HFF-Myc (cell line): ENCODE data around the gene LARGE1.

Experiments used
- DNase-seq: peaks from one replicate; pipeline ENCODE4 v3.0.0-alpha.2; 2011; ENCODE audit warnings: low read depth; ENCODE audit errors: extremely low read depth
- H3K4me3 ChIP-seq: replicated peaks from 2 replicates; pipeline ENCODE4 v1.5.1; 2011; ENCODE audit warnings: low read depth, mild to moderate bottlenecking, control low read depth, low read length
- CTCF ChIP-seq: IDR thresholded peaks from 2 replicates; pipeline ENCODE4 v1.5.1; 2012; ENCODE audit warnings: mild to moderate bottlenecking, low read depth, low read length, control low read depth; ENCODE audit errors: missing control alignments

LARGE1 gene

DNA sequence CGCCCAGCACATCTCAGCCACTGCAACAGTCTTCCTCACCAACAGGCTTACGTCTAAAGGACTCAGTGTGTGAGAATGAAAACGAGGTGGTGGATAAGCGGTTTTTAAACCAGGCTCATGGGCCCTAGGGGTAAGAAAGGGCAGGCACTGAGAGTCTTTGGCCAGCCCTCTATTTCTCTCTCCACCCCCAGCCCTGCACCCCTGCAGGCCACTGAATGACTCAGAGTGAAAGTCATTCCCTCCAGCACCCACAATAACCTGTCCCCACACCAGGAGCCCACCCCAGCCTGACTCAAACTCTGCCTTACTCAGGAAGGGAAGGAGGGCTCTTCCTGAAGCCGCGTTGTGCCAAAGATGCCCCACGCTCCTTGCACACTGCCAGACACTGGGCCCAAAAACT lies 72.0 kb downstream of the LARGE1 start:
- H3K4me3 ChIP-seq: no peak overlapping the region
- no peak for TF ChIP-seq CTCF
- DNase-seq: no peak

DNA sequence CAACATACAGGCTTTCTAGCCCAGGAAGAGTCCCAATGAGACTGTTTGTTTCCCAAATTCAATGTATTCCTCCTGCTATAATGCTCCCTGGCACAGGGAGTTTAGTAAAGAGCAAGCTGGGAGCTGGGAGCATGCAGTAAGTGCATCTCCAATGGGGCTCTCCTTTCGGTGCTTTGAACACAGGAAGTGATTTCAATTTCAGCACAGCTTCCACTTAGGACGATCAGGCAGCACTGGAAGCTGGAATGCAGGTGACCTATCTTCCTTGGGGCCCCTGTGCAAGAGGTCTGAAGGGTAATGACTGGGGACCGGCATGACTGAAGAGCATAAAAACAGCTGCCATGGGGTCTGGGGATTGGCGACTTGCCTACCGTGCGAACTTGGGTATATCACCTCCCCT lies 76.0 kb downstream of the LARGE1 start:
- no peak for TF ChIP-seq CTCF
- no peak for DNase-seq
- no peak overlapping the region for H3K4me3 ChIP-seq

DNA sequence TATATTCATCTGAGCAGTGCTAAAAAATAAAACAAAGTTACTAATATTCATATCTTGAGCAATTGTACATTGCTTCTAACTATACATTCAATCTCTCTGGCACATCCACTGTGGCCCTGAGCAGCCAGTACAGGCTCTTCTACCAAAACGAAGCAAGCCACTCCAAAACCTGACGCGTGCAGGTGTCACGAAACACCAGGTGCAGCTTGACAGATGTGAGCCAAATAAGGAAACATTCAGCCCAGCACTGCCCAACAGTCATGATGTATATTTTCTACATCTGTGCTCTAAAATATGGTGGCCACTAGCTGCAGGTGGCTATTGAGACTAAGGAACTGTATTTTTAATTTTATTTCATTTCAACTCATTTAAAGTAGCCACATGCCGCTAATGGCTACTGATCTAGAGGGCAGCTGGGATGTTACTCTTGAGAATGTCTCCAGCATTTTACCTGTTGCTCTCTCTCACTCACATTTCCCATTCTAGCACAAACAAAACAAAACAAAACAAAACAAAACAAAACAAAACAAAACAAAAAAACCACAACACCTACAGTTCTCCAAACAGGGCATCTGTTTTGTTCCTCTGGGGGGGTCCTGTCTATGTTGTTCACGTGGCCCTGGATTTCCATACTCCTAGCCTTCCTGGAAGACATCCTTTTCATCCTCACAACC lies 77.7 kb downstream of the LARGE1 start:
- no peak for TF ChIP-seq CTCF
- no peak for DNase-seq
- no peak overlapping the region for H3K4me3 ChIP-seq

- no peak overlapping the region for H3K4me3 ChIP-seq
- no peak for TF ChIP-seq CTCF
- no peak for DNase-seq
These were observed 78.3 kb downstream of the LARGE1 start for GRCh38 chr22:33842006-33842354.

- no peak for DNase-seq
- TF ChIP-seq CTCF: no peak
These were observed 78.8 kb downstream of the LARGE1 start for GRCh38 chr22:33841281-33842005.

GRCh38 chr22:33838644-33839043 lies 81.6 kb downstream of the LARGE1 start:
- no peak for DNase-seq
- no peak for TF ChIP-seq CTCF
- no peak overlapping the region for H3K4me3 ChIP-seq

More at GRCh38 chr22:33841281-33842005, 78.8 kb downstream of the LARGE1 start:
- no peak overlapping the region for H3K4me3 ChIP-seq
